NCI-H1436 treated with DMSO at 0.1 percent for 48 hours (cell line): ENCODE measurements around the gene SLC12A1.

Experiments
- DNase-seq: peaks from one replicate; lab custom pipeline; 2025; lab: John Stamatoyannopoulos, UW

The SLC12A1 gene

GRCh38 chr15:48205981-48206380, at the start of gene SLC12A1:
SLC12A1 (plus strand) TSS chr15:48206302; CDS start chr15:48207720, 1,418 bp downstream.
- DNase-seq: no peak

- no peak for DNase-seq
These were observed 37.5 kb upstream of the SLC12A1 start for GRCh38 chr15:48168616-48169015.

- peak; percentile 35 for DNase-seq
These were observed 35.1 kb upstream of the SLC12A1 start for GRCh38 chr15:48170981-48171380.

GRCh38 chr15:48175126-48175525, 31.0 kb upstream of the SLC12A1 start:
- DNase-seq: no peak

GRCh38 chr15:48176112-48176511, 30.0 kb upstream of the SLC12A1 start:
- no peak for DNase-seq

- no peak for DNase-seq
These were observed 29.1 kb upstream of the SLC12A1 start for GRCh38 chr15:48176957-48177356.

GRCh38 chr15:48177383-48177765, 28.7 kb upstream of the SLC12A1 start:
- DNase-seq: peak; percentile 20

GRCh38 chr15:48177766-48178647, 28.1 kb upstream of the SLC12A1 start, which contains the start of gene MYEF2:
MYEF2 (minus strand) TSS chr15:48178295; CDS start chr15:48178237, 58 bp downstream.
- DNase-seq: peak; percentile 66

GRCh38 chr15:48178648-48178931, 27.5 kb upstream of the SLC12A1 start:
- DNase-seq: no peak

GRCh38 chr15:48182749-48183148, 23.4 kb upstream of the SLC12A1 start:
- DNase-seq: no peak

GRCh38 chr15:48185529-48185928, 20.6 kb upstream of the SLC12A1 start:
- no peak for DNase-seq

- no peak for DNase-seq
These were observed 19.8 kb upstream of the SLC12A1 start for GRCh38 chr15:48186271-48186670.

GRCh38 chr15:48190932-48191573, 15.0 kb upstream of the SLC12A1 start:
- DNase-seq: no peak

- DNase-seq: no peak
These were observed 14.4 kb upstream of the SLC12A1 start, which contains the start of gene CTXN2 for GRCh38 chr15:48191574-48192225. CTXN2 (plus strand) TSS chr15:48191665; CDS start chr15:48201301, 9,636 bp downstream.

- DNase-seq: no peak
These were observed 4.0 kb upstream of the SLC12A1 start for GRCh38 chr15:48202068-48202467.

- DNase-seq: no peak
These were observed 15.2 kb downstream of the SLC12A1 start for GRCh38 chr15:48221261-48221660.

GRCh38 chr15:48221885-48222284, 15.8 kb downstream of the SLC12A1 start:
- DNase-seq: no peak

- DNase-seq: no peak
These were observed 16.5 kb downstream of the SLC12A1 start for GRCh38 chr15:48222627-48223026.

- DNase-seq: no peak
These were observed 19.7 kb downstream of the SLC12A1 start for GRCh38 chr15:48225771-48226170.

- DNase-seq: no peak
These were observed 24.4 kb downstream of the SLC12A1 start for GRCh38 chr15:48230498-48230897.

- no peak for DNase-seq
These were observed 27.1 kb downstream of the SLC12A1 start for GRCh38 chr15:48233246-48233645.

GRCh38 chr15:48239334-48239733, 33.2 kb downstream of the SLC12A1 start:
- no peak for DNase-seq

GRCh38 chr15:48242015-48242414, 35.9 kb downstream of the SLC12A1 start:
- no peak for DNase-seq
